HG03095 (cell line): ENCODE results near the gene PTPRN2.
"Not testable (repeated sequence)": the region's sequence is repeated elsewhere in the genome, so short reads cannot be mapped to it uniquely, and the experiment has no call there.

Source experiments
- ATAC-seq: cut with Tn5 transposase; IDR thresholded peaks from one replicate; pipeline ENCODE4 v1.9.1; 2021; ENCODE audit warnings: moderate library complexity; ENCODE audit not compliant: unreplicated experiment

Gene PTPRN2

DNA sequence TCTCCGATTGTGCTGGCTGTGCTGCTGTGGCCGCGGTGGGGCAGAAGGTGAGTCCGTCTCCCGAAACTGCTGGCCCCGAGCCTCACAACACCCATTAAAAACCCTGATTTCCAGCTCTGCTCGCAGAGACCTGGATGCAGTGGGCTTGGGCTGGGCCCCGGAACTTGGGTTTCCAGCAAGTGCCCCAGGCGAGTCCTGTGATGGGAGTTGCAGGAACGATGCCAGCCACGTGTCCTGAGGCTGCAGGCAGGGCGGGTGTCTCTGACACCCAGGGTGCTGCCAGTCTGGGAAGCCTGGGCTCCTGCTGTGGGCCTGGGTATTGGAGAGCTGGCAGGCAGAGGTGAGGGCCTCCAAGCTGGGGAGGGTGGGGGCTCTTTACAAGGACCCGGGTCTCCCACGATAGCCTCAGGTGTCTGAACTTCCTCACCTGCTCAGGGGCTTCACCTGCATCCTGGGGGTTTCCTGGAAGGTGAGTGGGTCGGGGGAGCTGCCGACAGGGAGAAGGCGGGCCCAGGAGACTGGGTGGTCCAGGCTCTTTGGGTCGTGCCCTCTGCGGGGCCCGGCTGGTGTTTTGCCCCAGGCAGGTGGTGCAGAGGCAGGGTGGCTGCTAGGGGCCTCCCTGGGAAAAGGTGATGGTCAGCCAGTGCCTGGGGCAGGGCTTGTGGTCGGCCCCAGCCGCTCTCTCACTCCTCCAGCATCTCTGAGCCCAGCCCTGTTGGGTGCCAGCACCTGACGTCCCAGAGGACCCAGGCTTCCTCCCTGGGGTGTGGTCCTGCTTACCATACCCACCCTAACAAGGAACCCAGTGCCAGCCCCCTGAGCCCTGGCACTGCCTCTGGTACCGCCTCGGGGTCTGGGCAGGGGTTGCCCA, 1070.5 kb downstream of the PTPRN2 start:
- no peak for ATAC-seq

DNA sequence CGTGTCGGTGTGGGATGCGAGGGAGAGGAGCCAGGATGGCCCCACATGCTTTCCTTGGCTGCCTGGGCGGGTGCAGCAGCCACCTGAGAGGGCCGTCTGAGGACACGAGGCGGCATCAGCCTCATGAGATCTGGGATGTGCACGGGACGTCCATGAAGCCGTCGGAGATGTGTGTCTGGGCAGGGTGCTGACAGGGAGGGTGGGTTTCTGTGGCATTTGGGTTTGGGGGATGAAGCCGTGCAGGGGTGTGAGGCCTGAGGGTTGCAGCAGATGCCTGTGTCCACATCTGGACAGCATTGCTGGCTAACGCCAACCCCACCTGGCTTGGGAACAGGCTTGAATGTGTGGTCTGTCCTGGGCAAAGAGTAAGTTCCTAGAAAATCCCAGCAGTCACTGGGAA, 1071.3 kb downstream of the PTPRN2 start:
- no peak for ATAC-seq

DNA sequence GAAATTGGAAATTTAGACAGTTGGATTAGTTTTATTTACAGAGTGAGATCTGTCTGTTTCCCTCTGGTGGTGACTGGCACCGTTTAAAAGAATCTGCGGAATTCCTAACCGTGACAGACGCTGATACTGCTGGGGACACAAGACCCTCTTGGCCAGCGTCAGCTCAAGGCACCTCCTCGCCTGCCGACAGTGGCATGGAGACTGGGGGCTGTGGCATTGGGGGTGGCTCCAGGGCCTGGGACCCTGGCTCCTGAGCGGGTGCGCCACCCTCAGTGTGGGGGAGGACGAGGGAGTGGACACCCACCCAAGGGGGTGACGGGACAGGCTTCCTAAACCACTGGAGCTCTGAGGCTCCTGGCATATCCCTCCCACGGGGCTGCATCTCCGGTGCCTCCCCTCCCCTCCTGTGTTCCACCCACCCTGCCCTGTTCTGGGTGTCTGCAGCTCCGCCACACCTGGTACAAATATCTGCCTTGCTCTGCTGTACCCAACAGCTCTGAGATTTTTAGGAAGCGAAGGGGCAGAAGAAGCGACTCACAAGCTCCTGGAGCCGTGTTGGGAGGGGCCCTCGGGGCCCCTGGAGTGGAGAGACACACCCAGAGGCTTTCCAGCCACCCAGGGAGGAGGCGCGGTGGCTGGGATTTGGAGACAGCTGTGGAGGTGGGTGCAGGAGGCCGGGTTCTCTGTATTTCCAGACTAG, 1072.1 kb downstream of the PTPRN2 start:
- no peak for ATAC-seq

DNA sequence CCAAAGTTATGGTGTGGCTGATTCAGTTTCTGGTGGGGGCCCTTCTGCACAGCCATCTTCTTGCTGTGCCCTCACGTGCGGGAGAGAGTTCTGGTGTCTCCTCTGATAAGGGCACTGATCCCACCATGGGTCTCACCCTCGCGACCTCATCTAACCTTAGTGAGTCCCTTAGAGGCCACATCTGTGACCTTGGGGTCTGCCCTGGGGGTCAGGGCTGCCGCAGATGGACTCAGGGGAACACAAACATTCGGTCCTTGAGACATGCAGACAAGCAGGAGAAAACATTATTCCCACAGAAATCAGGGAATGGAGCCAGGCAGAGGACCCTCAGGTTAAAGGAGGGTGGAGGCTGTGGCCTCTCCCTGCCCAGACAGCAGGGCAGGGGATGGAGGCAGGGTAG, 1072.9 kb downstream of the PTPRN2 start:
- ATAC-seq: no peak

DNA sequence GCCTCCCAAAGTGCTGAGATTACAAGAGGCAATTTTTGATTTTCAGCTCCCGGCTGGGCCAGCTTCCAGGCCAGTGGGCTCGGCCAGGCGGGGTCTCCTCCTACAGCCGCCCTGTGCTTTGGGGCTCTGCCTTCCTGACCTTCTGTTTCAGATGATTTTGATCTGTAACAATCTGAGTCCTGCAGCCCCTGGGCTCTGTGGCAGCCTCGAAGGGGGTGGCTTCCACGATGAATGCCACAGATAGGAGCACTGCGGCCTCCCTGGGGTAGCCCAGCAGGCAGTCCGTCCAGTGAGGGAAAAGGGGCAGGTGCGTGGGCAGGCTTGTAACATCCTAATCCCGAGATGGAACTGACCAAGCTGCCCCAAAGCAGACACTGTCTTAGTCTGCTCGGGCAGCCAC, 1073.3 kb downstream of the PTPRN2 start:
- no peak for ATAC-seq

DNA sequence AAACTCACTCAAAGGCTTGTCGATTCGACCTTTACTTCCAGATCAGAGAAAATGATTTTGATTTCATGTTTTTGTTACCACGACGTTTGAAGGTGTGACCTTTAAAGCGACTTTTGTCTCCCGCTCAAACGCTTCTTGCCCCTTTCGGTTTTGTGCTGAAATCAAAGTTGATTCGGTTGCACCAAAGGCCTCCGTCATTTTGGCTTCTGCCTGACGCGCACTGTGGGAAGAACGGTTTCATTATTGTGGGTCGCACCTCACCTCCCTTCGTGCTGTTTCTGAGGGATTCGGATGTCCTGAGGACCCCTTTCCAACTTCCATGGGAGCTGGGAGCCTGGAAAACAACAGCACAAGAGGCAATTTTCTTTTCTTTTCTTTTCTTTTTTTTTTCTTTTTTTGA, 1073.9 kb downstream of the PTPRN2 start:
- ATAC-seq: no peak

DNA sequence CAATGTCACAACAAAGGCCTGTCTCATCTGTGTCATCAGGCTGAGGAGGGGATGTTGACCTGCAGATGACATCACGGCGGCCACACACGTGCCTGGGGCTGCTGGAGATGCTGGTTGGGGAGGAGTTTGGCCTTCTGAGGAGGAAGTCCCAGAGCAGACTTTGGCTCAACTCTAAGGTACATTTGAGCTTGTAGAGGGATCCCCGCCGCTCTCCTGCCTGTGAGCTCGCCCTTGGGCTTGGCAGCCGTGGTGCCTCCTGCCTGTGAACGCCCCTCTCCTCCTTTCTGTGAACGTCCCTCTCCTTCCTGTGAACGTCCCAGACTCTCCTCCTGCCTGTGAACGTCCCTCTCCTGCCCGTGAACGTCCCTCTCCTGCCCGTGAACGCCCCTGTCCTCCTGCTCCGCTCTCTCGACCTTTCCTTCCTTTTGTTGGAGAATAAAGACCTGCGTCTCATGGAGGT, 1074.4 kb downstream of the PTPRN2 start:
- ATAC-seq: no peak

DNA sequence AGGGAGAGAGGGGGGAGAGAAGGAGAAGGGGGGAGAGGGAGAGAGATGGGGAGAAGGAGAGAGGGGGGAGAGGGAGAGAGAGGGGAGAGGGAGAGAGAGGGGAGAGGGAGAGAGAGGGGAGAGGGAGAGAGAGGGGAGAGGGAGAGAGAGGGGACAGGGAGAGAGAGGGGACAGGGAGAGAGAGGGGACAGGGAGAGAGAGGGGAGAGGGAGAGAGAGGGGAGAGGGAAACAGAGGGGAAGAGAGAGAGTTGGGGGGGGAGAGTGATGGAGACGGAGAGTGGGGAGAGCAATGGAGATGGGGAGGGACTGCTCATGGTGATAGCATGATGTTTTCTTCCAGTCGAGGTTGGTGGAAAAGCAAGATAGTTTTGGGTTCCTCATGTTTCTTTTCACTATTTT, 1078.4 kb downstream of the PTPRN2 start:
- ATAC-seq: no peak

DNA sequence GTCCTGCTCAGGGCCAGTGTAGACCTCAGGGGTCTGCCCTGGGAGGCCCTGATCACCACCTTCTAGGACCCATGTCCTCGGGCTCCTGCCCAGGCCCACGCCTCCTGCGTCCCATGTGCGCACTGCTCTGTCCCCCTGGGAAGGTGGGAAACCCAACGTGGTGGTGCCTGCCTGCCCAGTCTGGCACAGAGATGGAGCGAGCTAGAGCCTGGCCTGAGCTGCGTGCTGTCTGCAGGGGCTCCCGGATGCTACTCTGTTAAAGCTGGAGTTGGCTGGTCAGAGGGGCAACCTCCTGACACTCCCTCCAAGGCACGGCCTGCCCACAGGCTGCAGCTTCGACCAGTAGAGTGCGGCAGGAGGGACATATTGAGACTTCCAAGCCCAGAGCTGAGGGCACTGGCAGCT, 1079.1 kb downstream of the PTPRN2 start:
- ATAC-seq: no peak

DNA sequence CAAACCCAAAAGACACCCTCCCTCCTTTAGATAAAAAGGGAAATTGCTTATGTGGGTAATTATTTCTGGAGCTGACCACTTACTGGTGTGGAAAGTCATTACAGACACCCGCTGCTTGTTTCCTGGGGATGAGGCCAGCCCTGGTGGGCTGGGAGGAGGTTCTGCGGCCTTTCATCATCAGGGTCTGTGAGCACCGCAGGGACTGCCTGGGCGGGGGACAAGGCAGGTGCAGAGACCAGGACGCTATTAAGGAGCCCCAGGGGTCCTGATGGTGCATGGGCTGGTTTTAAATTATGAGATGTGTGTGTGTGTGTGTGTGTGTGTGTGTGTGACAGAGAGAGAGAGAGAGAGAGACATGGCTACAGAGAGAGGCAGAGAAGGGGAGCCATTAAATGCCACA, 1079.6 kb downstream of the PTPRN2 start:
- no peak for ATAC-seq

DNA sequence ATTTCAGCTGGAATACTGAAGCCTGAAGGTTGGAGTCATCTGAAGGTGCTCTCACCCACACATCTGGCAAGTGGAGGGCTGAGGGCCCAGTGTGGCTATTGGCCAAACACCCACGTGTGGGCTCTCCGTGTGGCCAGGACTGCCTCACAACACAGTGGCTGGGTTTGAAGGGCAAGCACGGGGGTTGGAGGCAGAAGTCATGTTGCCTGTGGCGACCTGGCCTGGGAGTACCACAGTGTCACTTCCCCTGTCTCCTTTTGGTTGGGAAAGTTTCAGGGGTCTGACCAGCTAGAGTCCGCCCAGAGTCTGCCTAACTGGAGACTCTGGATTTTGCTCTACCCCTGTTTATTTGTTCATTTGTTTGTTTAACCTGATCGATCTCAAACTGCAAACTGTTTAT, 1081.4 kb downstream of the PTPRN2 start:
- ATAC-seq: no peak

DNA sequence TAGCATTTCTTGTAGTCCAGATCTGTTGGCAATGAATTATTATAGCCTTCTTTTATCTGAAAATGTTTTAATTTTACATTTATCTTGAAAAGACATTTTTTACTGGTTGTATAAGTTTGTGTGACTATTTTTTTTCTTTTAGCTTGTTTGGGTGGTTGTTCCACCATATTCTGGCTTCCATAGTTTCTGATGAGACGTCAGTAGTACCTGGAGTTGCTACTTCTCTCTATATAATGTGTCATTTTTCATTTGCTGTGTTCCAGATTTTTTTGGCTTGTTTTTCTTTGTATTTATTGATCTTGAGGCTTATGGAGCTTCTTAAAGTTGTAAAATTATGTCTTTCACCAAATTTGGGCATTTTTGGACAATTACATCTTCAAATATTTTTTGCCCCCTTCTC, 1082.0 kb downstream of the PTPRN2 start:
- ATAC-seq: no peak

DNA sequence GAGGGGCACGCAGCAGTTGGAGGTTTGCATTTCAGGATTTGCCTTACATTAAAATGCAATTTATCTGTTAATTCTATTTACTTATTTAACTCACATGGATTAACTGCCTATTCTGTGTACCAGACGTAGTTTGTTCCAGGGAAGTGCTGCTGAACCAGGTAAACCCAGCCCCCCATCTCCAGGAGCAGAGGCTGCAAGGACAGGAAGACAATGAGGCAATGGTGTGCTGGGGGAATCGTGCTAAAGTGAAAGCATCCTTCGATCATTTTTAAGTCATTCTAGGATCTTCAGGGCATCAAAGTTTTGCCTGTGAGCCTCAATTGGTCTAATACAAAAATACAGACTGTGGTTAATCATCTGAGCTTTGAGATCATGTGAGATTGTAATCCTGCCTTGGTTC, 1084.4 kb downstream of the PTPRN2 start:
- no peak for ATAC-seq

DNA sequence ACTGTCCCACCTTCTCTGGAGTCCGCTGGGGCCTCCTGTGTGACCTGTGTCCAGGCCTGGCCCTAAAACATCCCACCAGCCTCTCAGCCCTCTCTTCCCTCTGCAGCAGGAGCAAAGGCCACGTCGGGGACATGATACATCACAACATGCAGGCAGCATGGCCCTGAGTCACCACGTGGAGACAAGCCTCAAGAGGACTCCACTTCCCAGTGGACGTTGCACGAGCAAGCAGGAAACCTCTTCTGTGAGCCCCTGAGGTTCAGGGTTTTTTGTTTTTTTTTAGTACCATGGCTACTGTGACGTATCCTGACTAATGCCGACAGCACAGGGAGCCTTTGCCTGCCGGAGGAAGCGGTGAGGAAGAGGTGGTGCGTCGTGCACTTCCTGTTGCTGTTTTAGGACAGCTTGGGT, 1084.9 kb downstream of the PTPRN2 start:
- ATAC-seq: no peak

DNA sequence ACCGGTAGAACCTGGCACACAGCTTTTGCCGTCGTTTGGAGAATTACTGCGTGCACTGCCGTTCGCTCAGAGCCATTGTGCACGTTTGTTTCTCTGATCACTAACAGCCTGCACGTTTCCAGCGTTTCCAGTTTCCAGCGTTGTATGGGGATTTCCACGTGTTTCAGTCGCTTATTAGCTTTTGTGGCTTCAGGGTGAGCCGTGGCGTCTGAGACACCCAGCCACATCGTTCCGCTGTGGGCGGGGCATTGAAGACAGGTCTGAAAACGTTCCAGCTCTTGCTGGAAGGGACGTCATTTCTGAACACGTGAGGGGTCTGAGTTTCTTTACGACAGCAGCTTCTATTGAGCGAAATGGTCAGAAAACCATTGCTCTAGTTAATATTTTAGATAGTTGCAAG, 1086.0 kb downstream of the PTPRN2 start:
- ATAC-seq: no peak

DNA sequence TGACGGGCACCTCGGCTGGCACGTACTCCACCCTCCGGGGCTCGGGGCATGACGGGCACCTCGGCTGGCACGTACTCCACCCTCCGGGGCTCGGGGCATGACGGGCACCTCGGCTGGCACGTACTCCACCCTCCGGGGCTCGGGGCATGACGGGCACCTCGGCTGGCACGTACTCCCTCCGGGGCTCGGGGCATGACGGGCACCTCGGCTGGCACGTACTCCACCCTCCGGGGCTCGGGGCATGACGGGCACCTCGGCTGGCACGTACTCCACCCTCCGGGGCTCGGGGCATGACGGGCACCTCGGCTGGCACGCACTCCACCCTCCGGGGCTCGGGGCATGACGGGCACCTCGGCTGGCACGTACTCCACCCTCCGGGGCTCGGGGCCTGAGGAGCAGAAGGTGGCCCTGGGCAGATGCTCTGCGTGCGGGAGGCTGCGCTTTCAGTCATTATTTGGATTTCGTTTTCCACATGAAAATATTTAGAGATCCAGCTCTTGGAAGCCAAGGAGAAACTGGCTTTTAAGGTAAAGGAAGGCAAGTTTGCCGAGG, 1086.6 kb downstream of the PTPRN2 start:
- not testable (repeated sequence) for ATAC-seq

DNA sequence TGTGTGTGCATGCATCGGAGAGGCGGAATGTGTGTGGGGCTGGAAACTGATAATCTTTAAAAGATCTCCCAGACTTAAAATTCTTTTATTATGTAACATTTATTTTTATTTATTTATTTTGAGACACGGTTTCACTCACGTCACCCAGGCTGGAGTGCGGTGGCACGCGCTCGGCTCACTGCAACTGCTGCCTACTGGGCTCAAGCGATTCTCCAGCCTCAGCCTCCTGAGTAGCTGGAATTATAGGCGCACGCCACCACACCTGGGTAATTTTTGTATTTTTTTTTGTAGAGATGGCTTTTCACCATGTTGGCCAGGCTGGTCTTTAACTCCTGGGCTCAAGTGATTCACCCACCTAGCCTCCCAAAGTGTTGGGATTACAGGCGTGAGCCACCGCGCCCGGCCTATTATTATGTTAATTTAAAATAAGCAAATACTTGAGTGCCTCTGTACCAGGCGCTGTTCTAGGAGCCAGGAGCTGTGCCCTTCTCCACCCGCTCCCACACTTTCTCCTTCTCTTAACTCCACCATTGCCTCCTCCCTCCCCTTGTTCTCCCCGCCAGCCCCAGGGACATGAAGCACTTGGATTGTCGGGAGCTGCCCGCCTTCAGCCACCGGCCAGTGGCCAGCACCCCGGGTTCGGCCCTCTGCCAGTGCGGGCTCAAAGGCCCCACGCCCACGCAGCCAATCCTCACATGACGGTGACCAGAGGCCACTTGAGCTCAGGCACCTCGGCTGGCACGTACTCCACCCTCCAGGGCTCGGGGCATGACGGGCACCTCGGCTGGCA, 1087.3 kb downstream of the PTPRN2 start:
- ATAC-seq: no peak

DNA sequence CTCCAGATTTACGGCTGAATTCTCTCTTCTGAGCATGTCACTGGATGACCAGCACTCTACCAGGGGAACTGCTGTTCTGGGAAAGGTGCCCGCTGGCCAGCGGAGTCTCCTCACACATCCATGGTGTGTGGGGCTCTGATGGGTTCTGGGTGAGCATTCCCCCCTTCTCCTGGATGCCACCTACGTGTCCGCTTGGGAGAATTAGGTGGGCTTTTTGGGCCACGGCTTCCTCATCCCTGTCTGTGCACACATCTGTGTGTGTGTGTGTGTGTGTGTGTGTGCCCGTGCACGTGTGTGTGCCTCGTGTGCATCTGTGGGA, 1087.8 kb downstream of the PTPRN2 start:
- no peak for ATAC-seq

DNA sequence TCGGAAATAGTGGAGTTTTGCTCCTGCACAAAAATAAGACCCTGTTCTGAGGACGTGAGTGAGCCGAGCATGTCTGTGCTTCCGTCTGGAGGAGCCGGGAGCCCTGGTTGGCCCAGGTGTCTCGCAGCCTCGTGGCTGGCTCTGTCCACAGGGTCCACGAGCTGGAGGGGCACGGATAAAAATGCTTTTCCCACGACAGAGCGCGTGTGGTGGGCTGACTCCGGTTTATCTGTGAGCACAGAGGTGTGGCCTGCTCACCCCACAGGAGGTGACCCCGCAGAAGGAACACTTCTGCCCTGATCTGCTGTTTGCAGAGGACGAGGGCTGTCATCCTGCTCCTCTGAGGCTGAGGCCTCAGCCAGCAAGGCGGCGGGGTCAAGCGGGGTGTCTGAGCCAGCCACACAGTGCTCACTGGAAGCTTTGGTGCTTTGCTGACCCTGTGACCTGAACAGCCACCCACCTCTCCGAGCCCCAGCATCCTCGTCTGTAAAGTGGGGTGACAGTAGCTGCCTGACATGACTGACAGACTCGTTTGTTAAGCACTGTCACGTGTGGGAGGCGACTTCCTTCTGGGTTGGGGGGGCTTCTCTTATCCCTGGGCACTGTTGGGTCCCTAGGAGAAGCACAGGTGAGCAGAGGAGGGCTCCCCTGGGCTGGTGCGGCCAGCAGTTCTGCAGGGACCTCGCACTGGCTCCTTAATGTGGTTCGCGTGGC, 1088.3 kb downstream of the PTPRN2 start:
- no peak for ATAC-seq

DNA sequence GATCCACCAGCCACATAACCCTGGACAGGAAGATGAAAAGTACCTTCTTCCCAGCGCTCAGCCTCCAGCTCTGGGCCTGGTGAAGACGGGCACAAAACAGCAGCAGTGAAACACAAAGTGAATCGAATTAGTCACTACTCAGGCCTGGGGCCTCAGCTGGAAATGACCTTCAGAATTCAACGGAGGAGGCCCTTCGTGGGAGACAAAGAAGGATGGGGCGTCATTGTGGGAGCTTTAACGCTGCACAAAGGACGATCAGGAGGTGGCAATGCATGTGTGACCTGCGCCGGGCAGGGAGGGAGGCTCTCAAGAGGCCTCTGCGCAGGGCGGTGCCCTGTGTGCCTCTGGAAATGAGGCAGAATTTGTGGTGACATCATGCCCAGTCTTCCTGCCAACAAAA, 1089.0 kb downstream of the PTPRN2 start:
- ATAC-seq: no peak
